Measurements from ENCODE around the gene NLRX1. TPM values are rescaled to one million over a fixed set of nuclear protein-coding genes. Genes with fewer than 3 reads are reported as not detected.

The NLRX1 gene
- total and polyA plus RNA-seq, 10 donors: 3.6 to 18.7 (median 14.0) TPM

- DNase-seq: no peak
- H3K27me3 ChIP-seq (replicated peaks in 1 of 7): no peaks in the 10 kb centered on the region
- intact Hi-C loops (cut with DNase I; ENCODE audit: low total_unique reads): no loop called here
- 76 to 79% (median 77%) methylated on average over 3 of the region's 3 CpGs for WGBS, 5 donors
- TF ChIP-seq CTCF (IDR thresholded peaks at IDR 0.05 in 8 of 11, conservative IDR thresholded peaks at IDR 0.05 in 3 of 11) (no peak), POLR2A (IDR thresholded peaks at IDR 0.05) (no peak), POLR2AphosphoS5 (IDR thresholded peaks at IDR 0.05) (no peak)
- H3K36me3 ChIP-seq: peaks cover 0 to 60% (median 16%) of the 10 kb centered on the region in 6 donors
- H3K9me3 ChIP-seq: no peaks in the 10 kb centered on the region
- H3K27ac ChIP-seq: no peak overlapping the region
- H3K4me3 ChIP-seq: no peak overlapping the region
- peaks cover 0 to 65% (median 21%) of the 10 kb centered on the region in 6 donors for H3K4me1 ChIP-seq
Measured at GRCh38 chr11:119229288-119229672, 60.8 kb downstream of the NLRX1 start.

GRCh38 chr11:119229741-119230140 lies 61.2 kb downstream of the NLRX1 start:
- DNase-seq: no peak
- Histone ChIP-seq H3K4me3 (no peak overlapping the region), H3K27ac (no peak overlapping the region), H3K27me3 (replicated peaks in 1 of 7) (no peaks in the 10 kb centered on the region), H3K36me3 (peaks cover 0 to 60% (median 18%) of the 10 kb centered on the region in 6 donors), H3K9me3 (no peaks in the 10 kb centered on the region), H3K4me1 (peaks cover 0 to 61% (median 19%) of the 10 kb centered on the region in 6 donors)
- 89 to 98% (median 95%) methylated on average over 4 of the region's 4 CpGs for WGBS, 5 donors
- intact Hi-C loops (cut with DNase I; ENCODE audit: low total_unique reads): no loop called here
- TF ChIP-seq POLR2A (IDR thresholded peaks at IDR 0.05) (no peak), CTCF (IDR thresholded peaks at IDR 0.05 in 8 of 11, conservative IDR thresholded peaks at IDR 0.05 in 3 of 11) (no peak), POLR2AphosphoS5 (IDR thresholded peaks at IDR 0.05) (no peak)

Other genes with a start within 250 kb of the NLRX1 start
- 10 to 100 TPM; 19.8 to 58.0 (median 39.0) TPM for gene BCL9L, start 242.8 kb upstream of the NLRX1 start, total RNA-seq
- gene BCL9L, start 242.8 kb upstream of the NLRX1 start, polyA plus RNA-seq: 10 to 100 TPM in 1 of 3 donors, 1 to 10 TPM in 2; 2.5 to 14.2 (median 2.6) TPM
- gene UPK2, start 212.4 kb upstream of the NLRX1 start, total RNA-seq: not detected
- gene UPK2, start 212.4 kb upstream of the NLRX1 start, polyA plus RNA-seq: under 1 TPM in 2 of 3 donors, not detected in 1; 0.09 to 0.13 TPM
- not detected for gene FOXR1, start 197.0 kb upstream of the NLRX1 start, total RNA-seq
- gene FOXR1, start 197.0 kb upstream of the NLRX1 start, polyA plus RNA-seq: not detected
- gene CENATAC, start 170.6 kb upstream of the NLRX1 start, total RNA-seq: 10 to 100 TPM; 39.2 to 86.2 (median 66.7) TPM
- 10 to 100 TPM; 27.0 to 80.8 (median 44.1) TPM for gene CENATAC, start 170.6 kb upstream of the NLRX1 start, polyA plus RNA-seq
- gene RPS25, start 150.4 kb upstream of the NLRX1 start, total RNA-seq: 1,000 to 10,000 TPM in 6 of 7 donors, 100 to 1,000 TPM in 1; 945 to 1,264 (median 1,141) TPM
- 1,000 to 10,000 TPM; 4,407 to 5,214 (median 4,978) TPM for gene RPS25, start 150.4 kb upstream of the NLRX1 start, polyA plus RNA-seq
- 10 to 100 TPM; 43.0 to 61.8 (median 54.4) TPM for gene TRAPPC4, start 150.0 kb upstream of the NLRX1 start, total RNA-seq
- gene TRAPPC4, start 150.0 kb upstream of the NLRX1 start, polyA plus RNA-seq: 10 to 100 TPM; 33.1 to 53.0 (median 47.6) TPM
- gene SLC37A4, start 137.8 kb upstream of the NLRX1 start, total RNA-seq: 10 to 100 TPM in 6 of 7 donors, 1 to 10 TPM in 1; 9.9 to 26.0 (median 15.9) TPM
- gene SLC37A4, start 137.8 kb upstream of the NLRX1 start, polyA plus RNA-seq: 10 to 100 TPM in 2 of 3 donors, 1 to 10 TPM in 1; 8.2 to 12.6 (median 10.1) TPM
- gene HYOU1, start 111.5 kb upstream of the NLRX1 start, total RNA-seq: 100 to 1,000 TPM in 3 of 7 donors, 10 to 100 TPM in 4; 48.2 to 131 (median 80.8) TPM
- gene HYOU1, start 111.5 kb upstream of the NLRX1 start, polyA plus RNA-seq: 10 to 100 TPM; 12.3 to 22.7 (median 15.5) TPM
- gene VPS11, start 100.9 kb upstream of the NLRX1 start, total RNA-seq: 10 to 100 TPM; 30.1 to 48.7 (median 44.8) TPM
- gene VPS11, start 100.9 kb upstream of the NLRX1 start, polyA plus RNA-seq: 10 to 100 TPM; 41.8 to 66.7 (median 42.4) TPM
- gene HMBS, start 83.8 kb upstream of the NLRX1 start, total RNA-seq: 10 to 100 TPM in 6 of 7 donors, 1 to 10 TPM in 1; 7.4 to 42.6 (median 14.1) TPM
- gene HMBS, start 83.8 kb upstream of the NLRX1 start, polyA plus RNA-seq: 10 to 100 TPM; 22.8 to 42.0 (median 23.3) TPM
- 10 to 100 TPM; 27.7 to 58.9 (median 37.3) TPM for gene DPAGT1, start 66.9 kb upstream of the NLRX1 start, total RNA-seq
- gene DPAGT1, start 66.9 kb upstream of the NLRX1 start, polyA plus RNA-seq: 10 to 100 TPM; 20.7 to 28.9 (median 26.4) TPM
- gene C2CD2L, start 61.4 kb upstream of the NLRX1 start, total RNA-seq: 10 to 100 TPM; 15.2 to 19.6 (median 17.6) TPM
- gene C2CD2L, start 61.4 kb upstream of the NLRX1 start, polyA plus RNA-seq: 10 to 100 TPM in 1 of 3 donors, 1 to 10 TPM in 2; 5.8 to 13.3 (median 9.8) TPM
- 10 to 100 TPM; 30.4 to 40.7 (median 34.3) TPM for gene HINFP, start 47.1 kb upstream of the NLRX1 start, total RNA-seq
- 10 to 100 TPM; 12.8 to 19.6 (median 13.4) TPM for gene HINFP, start 47.1 kb upstream of the NLRX1 start, polyA plus RNA-seq
- under 1 TPM in 4 of 7 donors, not detected in 3; 0.17 to 0.32 (median 0.23) TPM for gene ABCG4, start 19.7 kb upstream of the NLRX1 start, total RNA-seq
- under 1 TPM in 2 of 3 donors, not detected in 1; 0.03 to 0.06 TPM for gene ABCG4, start 19.7 kb upstream of the NLRX1 start, polyA plus RNA-seq
- not detected for gene NHERF4, start 16.8 kb downstream of the NLRX1 start, total RNA-seq
- under 1 TPM in 1 of 3 donors, not detected in 2; 0.12 TPM for gene NHERF4, start 16.8 kb downstream of the NLRX1 start, polyA plus RNA-seq
- gene CBL, start 37.6 kb downstream of the NLRX1 start, total RNA-seq: 10 to 100 TPM; 41.0 to 56.3 (median 48.9) TPM
- gene CBL, start 37.6 kb downstream of the NLRX1 start, polyA plus RNA-seq: 10 to 100 TPM in 1 of 3 donors, 1 to 10 TPM in 2; 9.4 to 10.1 (median 9.5) TPM
- 100 to 1,000 TPM in 4 of 7 donors, 10 to 100 TPM in 3; 24.2 to 612 (median 139) TPM for gene MCAM, start 148.4 kb downstream of the NLRX1 start, total RNA-seq
- gene MCAM, start 148.4 kb downstream of the NLRX1 start, polyA plus RNA-seq: 10 to 100 TPM; 10.3 to 19.3 (median 12.2) TPM
- gene RNF26, start 165.8 kb downstream of the NLRX1 start, total RNA-seq: 10 to 100 TPM; 13.6 to 18.2 (median 16.5) TPM
- 10 to 100 TPM in 2 of 3 donors, 1 to 10 TPM in 1; 8.6 to 13.2 (median 10.0) TPM for gene RNF26, start 165.8 kb downstream of the NLRX1 start, polyA plus RNA-seq
- 10 to 100 TPM; 21.3 to 55.0 (median 35.8) TPM for gene C1QTNF5, start 172.2 kb downstream of the NLRX1 start, total RNA-seq
- 10 to 100 TPM; 10.3 to 29.0 (median 20.2) TPM for gene C1QTNF5, start 172.2 kb downstream of the NLRX1 start, polyA plus RNA-seq
- under 1 TPM in 1 of 7 donors, not detected in 6; 0.16 TPM for gene MFRP, start 178.0 kb downstream of the NLRX1 start, total RNA-seq
- under 1 TPM; 0.02 to 0.03 (median 0.02) TPM for gene MFRP, start 178.0 kb downstream of the NLRX1 start, polyA plus RNA-seq
- under 1 TPM; 0.28 to 0.88 (median 0.60) TPM for gene USP2, start 213.0 kb downstream of the NLRX1 start, total RNA-seq
- gene USP2, start 213.0 kb downstream of the NLRX1 start, polyA plus RNA-seq: under 1 TPM; 0.15 to 0.58 (median 0.27) TPM